Colonic mucosa (tissue), 4 donors: ENCODE measurements around the gene MTNR1B. TPM values are rescaled to one million over a fixed set of nuclear protein-coding genes. Genes with fewer than 3 reads are reported as not detected.

Source experiments
- DNase-seq: peaks from one replicate; pipeline ENCODE4 v3.0.0-alpha.2; 2020
- H3K27ac ChIP-seq: fragments of 200-600 bp; one replicate; pipeline ENCODE4 v1.8.0; 2021
- H3K27me3 ChIP-seq: fragments of 200-600 bp; one replicate; pipeline ENCODE4 v1.8.0; 2021
- H3K36me3 ChIP-seq: fragments of 200-600 bp; one replicate; pipeline ENCODE4 v1.8.0; 2021
- H3K4me1 ChIP-seq: fragments of 200-600 bp; one replicate; pipeline ENCODE4 v1.8.0; 2021; ENCODE audit warnings: mild to moderate bottlenecking
- H3K4me3 ChIP-seq: fragments of 200-600 bp; one replicate; pipeline ENCODE4 v1.8.0; 2021
- H3K9ac ChIP-seq, 2 donors: one replicate each; pipeline ENCODE4 v1.7.0; 2013; ENCODE audit warnings: control low read depth in 2 of 2, low read depth in 2 of 2, low read length in 2 of 2
- H3K9me3 ChIP-seq: fragments of 200-600 bp; one replicate; pipeline ENCODE4 v1.8.0; 2021
- CTCF ChIP-seq: fragments of 200-600 bp; IDR thresholded peaks from one replicate; pipeline ENCODE4 v1.8.0; 2022; ENCODE audit warnings: antibody characterized with exemption, mild to moderate bottlenecking
- intact Hi-C: fragments of 100-400 bp; cut with DNase I; formaldehyde crosslinking; loops from one replicate; pipeline ENCODE4 v1.14.1; 2022
- total RNA-seq, 2 donors: library from RNA; stranded (reverse); fragmentation: NEBNext Ultra II Directional in 1 of 2; extraction: Animal tissue kit (Norgen Biotek cat#: 25700) in 1 of 2; gene quantifications; one replicate each; pipeline ENCODE4 v1.2.1, GENCODE V29; 2021
- donor health status: healthy.
- donor health status: DM: no; HTN: no; CAD: no.
- donor health status: DM: no; HTN: no; CAD: no.

MTNR1B gene
- total RNA-seq, 2 donors from 2014 or later: not detected

- H3K36me3 ChIP-seq: no peaks in the 10 kb centered on the region
- intact Hi-C loops: no loop called here
- no peaks in the 10 kb centered on the region for H3K9me3 ChIP-seq
- H3K27ac ChIP-seq: no peak overlapping the region
- H3K4me3 ChIP-seq: no peak overlapping the region
- H3K9ac ChIP-seq: no peak overlapping the region
- TF ChIP-seq CTCF: no peak
- no peaks in the 10 kb centered on the region for H3K4me1 ChIP-seq
- no peaks in the 10 kb centered on the region for H3K27me3 ChIP-seq
- no peak for DNase-seq
Measured at GRCh38 chr11:92954003-92954402, 15.4 kb upstream of the MTNR1B start.

- no peaks in the 10 kb centered on the region for H3K4me1 ChIP-seq
- H3K9ac ChIP-seq: no peak overlapping the region
- H3K36me3 ChIP-seq: no peaks in the 10 kb centered on the region
- no peak for TF ChIP-seq CTCF
- no peak overlapping the region for H3K4me3 ChIP-seq
- H3K9me3 ChIP-seq: no peaks in the 10 kb centered on the region
- no peak overlapping the region for H3K27ac ChIP-seq
- intact Hi-C loops: no loop called here
- no peaks in the 10 kb centered on the region for H3K27me3 ChIP-seq
- DNase-seq: no peak
Measured at GRCh38 chr11:92955860-92956259, 13.6 kb upstream of the MTNR1B start.

GRCh38 chr11:92960886-92961285 lies 8.6 kb upstream of the MTNR1B start:
- H3K27me3 ChIP-seq: no peaks in the 10 kb centered on the region
- H3K4me3 ChIP-seq: no peak overlapping the region

GRCh38 chr11:92962446-92962845 lies 7.0 kb upstream of the MTNR1B start:
- no peak overlapping the region for H3K4me3 ChIP-seq
- no peaks in the 10 kb centered on the region for H3K4me1 ChIP-seq
- intact Hi-C loops: no loop called here
- no peaks in the 10 kb centered on the region for H3K36me3 ChIP-seq
- no peak overlapping the region for H3K9ac ChIP-seq
- no peak overlapping the region for H3K27ac ChIP-seq
- TF ChIP-seq CTCF: no peak
- H3K9me3 ChIP-seq: no peaks in the 10 kb centered on the region
- H3K27me3 ChIP-seq: no peaks in the 10 kb centered on the region
- no peak for DNase-seq

More at GRCh38 chr11:92960886-92961285, 8.6 kb upstream of the MTNR1B start:
- TF ChIP-seq CTCF: no peak
- Histone ChIP-seq H3K9ac (no peak overlapping the region), H3K4me1 (no peaks in the 10 kb centered on the region), H3K9me3 (no peaks in the 10 kb centered on the region), H3K27ac (no peak overlapping the region), H3K36me3 (no peaks in the 10 kb centered on the region)
- DNase-seq: no peak
- intact Hi-C loops: no loop called here

- Histone ChIP-seq H3K27me3 (peaks cover 5% of the 10 kb centered on the region), H3K27ac (no peak overlapping the region), H3K36me3 (no peaks in the 10 kb centered on the region), H3K4me3 (no peak overlapping the region), H3K9me3 (no peaks in the 10 kb centered on the region), H3K9ac (no peak overlapping the region), H3K4me1 (no peaks in the 10 kb centered on the region)
- intact Hi-C loops: no loop called here
- DNase-seq: no peak
- TF ChIP-seq CTCF: no peak
Measured at GRCh38 chr11:92964471-92964870, 5.0 kb upstream of the MTNR1B start.

GRCh38 chr11:92965196-92965595 lies 4.3 kb upstream of the MTNR1B start:
- no peak overlapping the region for H3K9ac ChIP-seq
- no peak for DNase-seq
- H3K9me3 ChIP-seq: no peaks in the 10 kb centered on the region
- H3K4me3 ChIP-seq: no peak overlapping the region
- H3K27me3 ChIP-seq: peaks cover 12% of the 10 kb centered on the region
- H3K27ac ChIP-seq: no peak overlapping the region
- no peak for TF ChIP-seq CTCF
- no peaks in the 10 kb centered on the region for H3K4me1 ChIP-seq
- intact Hi-C loops: no loop called here
- H3K36me3 ChIP-seq: no peaks in the 10 kb centered on the region
